ENCODE results near the gene PCDHB1. TPM values are rescaled to one million over a fixed set of nuclear protein-coding genes. Genes with fewer than 3 reads are reported as not detected.

The PCDHB1 gene
- total and polyA plus RNA-seq, 9 of the 15 experiments (the other 6 are each of a cell fraction or from before 2014, with no cell fraction given), result not detected

GRCh38 chr5:141040771-141041426 is 10.3 kb upstream of the PCDHB1 start (continued):
- TF ChIP-seq CTCF (IDR thresholded peaks at IDR 0.05 in 2 of 3, conservative IDR thresholded peaks at IDR 0.05 in 1 of 3; ENCODE audit: insufficient read depth in 2 of 3, low read depth in 1 of 3, low read length in 3 of 3), result peak; percentile 57 to 62 (median 61)
- no peak for TF ChIP-seq HBP1 (CRISPR knock-in tag; IDR thresholded peaks at IDR 0.05)
- no peak for TF ChIP-seq ZNF407 (IDR thresholded peaks at IDR 0.05; ENCODE audit: low read depth)
- TF ChIP-seq BACH1 (tag; IDR thresholded peaks at IDR 0.05), result no peak
- no peak for TF ChIP-seq SIRT6 (IDR thresholded peaks at IDR 0.05; ENCODE audit: low read depth, low read length)
- no peak for TF ChIP-seq ZNF668 (CRISPR knock-in tag; IDR thresholded peaks at IDR 0.05)
- peak; percentile 78 for TF ChIP-seq SP1 (CRISPR knock-in tag; IDR thresholded peaks at IDR 0.05)
- no peak for TF ChIP-seq ZKSCAN3 (CRISPR knock-in tag; IDR thresholded peaks at IDR 0.05)
- TF ChIP-seq HDAC2 (IDR thresholded peaks at IDR 0.05), result 0 out of 2 replicates have a peak, but pooled peaks have one; percentile 66
- TF ChIP-seq ETV1 (tag; conservative IDR thresholded peaks at IDR 0.05; ENCODE audit: low read depth), result peak; percentile 50
- peak; percentile 16 for TF ChIP-seq MEIS2 (IDR thresholded peaks at IDR 0.05; ENCODE audit: partially characterized antibody)
- no peak for TF ChIP-seq SUPT5H (IDR thresholded peaks at IDR 0.05)
- no peak for TF ChIP-seq NFIC (IDR thresholded peaks at IDR 0.05)
- no peak for TF ChIP-seq MAFG (tag; conservative IDR thresholded peaks at IDR 0.05)
- no peak for TF ChIP-seq FOXK2 (conservative IDR thresholded peaks at IDR 0.05 in 1 of 2, IDR thresholded peaks at IDR 0.05 in 1 of 2; ENCODE audit: low read depth in 2 of 2)
- peak; percentile 61; the same call in 1 of the 2 replicates for TF ChIP-seq NR2C2 (CRISPR knock-in tag; IDR thresholded peaks at IDR 0.05)
- no peak for TF ChIP-seq NR2C2 (tag; IDR thresholded peaks at IDR 0.05)
- no peak for TF ChIP-seq ZNF212 (CRISPR knock-in tag; IDR thresholded peaks at IDR 0.05)
- TF ChIP-seq KLF16 (IDR thresholded peaks at IDR 0.05), result no peak

Data from K562 (cell line).